ENCODE measurements around the gene COLEC12.

COLEC12 gene

DNA sequence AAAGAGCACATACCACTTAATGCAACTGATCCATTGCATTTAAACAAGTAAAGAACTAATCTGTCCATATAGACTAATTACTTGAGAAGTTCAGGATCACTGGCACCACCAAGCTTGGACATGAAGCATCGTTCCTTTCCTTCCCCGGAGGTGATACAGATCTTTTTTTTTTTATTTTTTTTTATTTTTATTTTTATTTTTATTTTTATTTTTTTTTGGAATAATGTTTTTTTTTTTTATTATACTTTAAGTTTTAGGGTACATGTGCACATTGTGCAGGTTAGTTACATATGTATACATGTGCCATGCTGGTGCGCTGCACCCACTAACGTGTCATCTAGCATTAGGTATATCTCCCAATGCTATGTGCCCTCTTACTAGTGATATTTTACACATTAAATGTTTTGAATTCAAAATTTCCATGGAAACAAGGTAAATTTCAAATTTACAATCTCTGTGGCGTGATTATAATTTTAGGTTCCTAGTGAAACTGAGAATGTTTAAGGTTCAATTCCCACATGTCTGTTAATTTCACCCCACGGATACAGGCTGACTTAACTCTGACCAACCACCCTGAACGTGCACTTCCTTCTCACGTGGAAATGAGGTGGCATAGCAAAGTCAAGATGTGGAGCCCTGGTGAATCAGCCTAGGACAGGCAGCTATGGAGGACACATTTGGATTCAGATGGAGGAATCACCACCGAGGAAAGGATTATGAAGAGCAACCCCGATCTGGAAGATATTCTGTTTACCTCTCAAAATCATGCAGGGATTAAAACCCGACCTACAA is 131.1 kb downstream of the COLEC12 start:
- TF ChIP-seq, protein P1, sequence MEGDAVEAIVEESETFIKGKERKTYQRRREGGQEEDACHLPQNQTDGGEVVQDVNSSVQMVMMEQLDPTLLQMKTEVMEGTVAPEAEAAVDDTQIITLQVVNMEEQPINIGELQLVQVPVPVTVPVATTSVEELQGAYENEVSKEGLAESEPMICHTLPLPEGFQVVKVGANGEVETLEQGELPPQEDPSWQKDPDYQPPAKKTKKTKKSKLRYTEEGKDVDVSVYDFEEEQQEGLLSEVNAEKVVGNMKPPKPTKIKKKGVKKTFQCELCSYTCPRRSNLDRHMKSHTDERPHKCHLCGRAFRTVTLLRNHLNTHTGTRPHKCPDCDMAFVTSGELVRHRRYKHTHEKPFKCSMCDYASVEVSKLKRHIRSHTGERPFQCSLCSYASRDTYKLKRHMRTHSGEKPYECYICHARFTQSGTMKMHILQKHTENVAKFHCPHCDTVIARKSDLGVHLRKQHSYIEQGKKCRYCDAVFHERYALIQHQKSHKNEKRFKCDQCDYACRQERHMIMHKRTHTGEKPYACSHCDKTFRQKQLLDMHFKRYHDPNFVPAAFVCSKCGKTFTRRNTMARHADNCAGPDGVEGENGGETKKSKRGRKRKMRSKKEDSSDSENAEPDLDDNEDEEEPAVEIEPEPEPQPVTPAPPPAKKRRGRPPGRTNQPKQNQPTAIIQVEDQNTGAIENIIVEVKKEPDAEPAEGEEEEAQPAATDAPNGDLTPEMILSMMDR (IDR thresholded peaks at IDR 0.05; ENCODE audit: insufficient read depth, low read depth, low read length, missing control alignments) = no peak
- H3K4me3 ChIP-seq (ENCODE audit: low read depth, low read length) = no peak overlapping the region
- no peak for DNase-seq (ENCODE audit: low read depth)

DNA sequence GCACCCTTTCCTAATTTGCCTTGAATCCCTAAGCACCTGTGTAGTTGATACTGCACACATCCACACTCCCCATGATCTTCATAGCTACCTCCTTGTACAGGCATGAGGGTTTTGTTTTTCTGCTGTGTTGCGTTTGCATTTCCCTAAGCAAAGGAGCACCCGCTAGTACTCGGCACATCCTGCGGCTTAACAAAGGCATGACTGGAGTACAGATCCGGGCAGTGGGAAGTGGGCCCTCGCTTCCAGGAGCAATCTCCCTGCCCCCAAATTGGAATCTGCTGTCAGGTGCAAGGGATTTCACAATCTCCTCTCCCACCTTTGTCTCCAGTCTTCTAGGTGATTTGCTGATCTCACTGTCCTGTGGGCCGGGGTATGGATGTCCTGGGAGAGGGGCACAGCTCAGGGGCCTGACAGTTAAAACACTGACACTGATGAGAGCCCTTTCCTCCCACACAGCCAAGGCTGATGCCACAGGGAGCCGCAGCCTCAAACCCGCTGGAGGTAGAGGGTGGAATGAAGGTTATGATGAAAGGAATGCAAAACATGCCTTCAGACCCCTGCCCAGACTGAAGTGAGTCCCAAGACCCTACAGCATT is 133.9 kb downstream of the COLEC12 start:
- TF ChIP-seq, protein P1 (IDR thresholded peaks at IDR 0.05; ENCODE audit: insufficient read depth, low read depth, low read length, missing control alignments) = no peak
- no peak for DNase-seq (ENCODE audit: low read depth)
- no peak overlapping the region for H3K4me3 ChIP-seq (ENCODE audit: low read depth, low read length)

DNA sequence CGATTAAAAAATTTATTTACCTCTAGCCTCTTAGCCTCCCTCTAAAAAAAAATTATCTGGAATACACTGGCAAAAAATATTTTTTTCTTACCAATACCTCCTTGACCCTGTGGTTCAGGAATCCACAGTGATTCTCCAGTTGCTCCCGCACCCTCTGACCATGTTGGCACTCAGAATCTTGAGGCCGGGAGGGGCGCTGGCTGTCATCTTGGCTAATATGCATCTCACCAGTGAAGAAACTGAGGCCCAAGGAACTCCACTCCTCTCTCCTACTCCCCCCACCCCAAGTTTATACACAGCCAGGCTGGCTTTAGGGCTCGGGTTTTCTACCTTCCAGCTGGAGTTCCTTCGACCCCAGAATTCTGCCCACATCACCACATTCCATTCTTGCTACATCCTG is 134.8 kb downstream of the COLEC12 start:
- no peak overlapping the region for H3K4me3 ChIP-seq (ENCODE audit: low read depth, low read length)
- TF ChIP-seq, protein P1 (IDR thresholded peaks at IDR 0.05; ENCODE audit: insufficient read depth, low read depth, low read length, missing control alignments) = no peak
- DNase-seq (ENCODE audit: low read depth) = no peak

DNA sequence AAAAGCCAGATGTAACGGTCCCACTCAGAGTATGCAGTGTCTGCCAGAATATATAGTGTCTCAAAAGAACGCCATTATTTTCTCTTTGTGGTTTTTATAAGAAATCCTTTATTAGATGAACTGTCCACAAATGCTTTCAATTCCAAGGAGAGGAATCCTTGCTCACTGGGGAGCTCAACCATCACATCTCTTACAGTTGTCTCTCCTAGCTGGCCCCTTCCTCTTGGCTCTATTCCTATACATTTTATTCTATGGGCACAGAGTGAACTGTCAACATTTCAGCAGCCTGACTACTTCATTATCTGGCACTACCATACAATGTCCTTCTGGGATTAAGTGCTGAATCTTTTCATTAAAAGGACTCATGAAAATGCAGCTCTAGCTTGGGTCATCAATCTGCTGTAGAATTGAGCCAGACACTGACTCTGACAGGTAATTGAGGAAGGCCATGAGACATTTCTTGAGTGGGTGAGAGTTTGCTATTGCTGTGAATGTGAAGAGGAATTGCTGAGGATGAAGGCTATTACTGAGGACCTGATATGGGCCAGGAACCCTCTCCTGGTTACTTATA is 136.2 kb downstream of the COLEC12 start:
- DNase-seq (ENCODE audit: low read depth) = no peak
- TF ChIP-seq, protein P1 (IDR thresholded peaks at IDR 0.05; ENCODE audit: insufficient read depth, low read depth, low read length, missing control alignments) = no peak
- H3K4me3 ChIP-seq (ENCODE audit: low read depth, low read length) = no peak overlapping the region

DNA sequence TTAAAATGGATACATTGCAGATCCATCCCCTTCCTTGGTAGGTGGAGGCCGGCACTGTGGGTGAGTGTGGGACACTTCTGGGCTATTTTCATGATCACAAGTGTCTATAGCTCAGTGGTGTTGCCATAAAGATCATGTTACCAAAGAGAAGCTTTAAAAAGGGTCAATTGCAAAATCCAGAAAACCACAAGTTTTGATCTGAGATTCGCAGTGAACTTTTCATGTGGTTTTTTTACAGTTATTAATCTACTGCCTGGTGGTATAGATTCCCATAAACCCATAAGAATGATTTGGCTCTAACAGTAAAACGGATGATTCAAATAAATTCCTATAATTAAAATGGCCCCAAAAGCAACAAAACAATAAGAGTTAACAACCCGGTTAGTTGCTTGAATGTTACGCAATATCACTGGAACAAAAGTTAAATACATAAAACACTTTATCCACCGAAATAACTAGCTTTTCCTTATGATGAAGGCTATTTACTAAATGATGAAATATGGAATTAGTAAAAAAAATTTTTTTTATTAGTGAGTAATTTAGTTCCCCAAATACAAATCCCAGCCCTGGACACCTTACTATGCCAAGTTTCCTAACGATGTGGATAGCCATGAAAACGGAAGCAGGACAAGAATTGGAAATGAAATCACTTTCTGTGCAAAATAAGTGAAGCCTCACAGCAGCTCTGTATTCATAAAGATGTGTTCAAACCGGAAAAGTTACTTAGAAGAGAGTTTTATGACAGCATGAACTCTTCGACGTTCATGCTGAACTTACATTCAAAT is 137.0 kb downstream of the COLEC12 start:
- DNase-seq (ENCODE audit: low read depth) = no peak
- H3K4me3 ChIP-seq (ENCODE audit: low read depth, low read length) = no peak overlapping the region
- TF ChIP-seq, protein P1 (IDR thresholded peaks at IDR 0.05; ENCODE audit: insufficient read depth, low read depth, low read length, missing control alignments) = no peak

DNA sequence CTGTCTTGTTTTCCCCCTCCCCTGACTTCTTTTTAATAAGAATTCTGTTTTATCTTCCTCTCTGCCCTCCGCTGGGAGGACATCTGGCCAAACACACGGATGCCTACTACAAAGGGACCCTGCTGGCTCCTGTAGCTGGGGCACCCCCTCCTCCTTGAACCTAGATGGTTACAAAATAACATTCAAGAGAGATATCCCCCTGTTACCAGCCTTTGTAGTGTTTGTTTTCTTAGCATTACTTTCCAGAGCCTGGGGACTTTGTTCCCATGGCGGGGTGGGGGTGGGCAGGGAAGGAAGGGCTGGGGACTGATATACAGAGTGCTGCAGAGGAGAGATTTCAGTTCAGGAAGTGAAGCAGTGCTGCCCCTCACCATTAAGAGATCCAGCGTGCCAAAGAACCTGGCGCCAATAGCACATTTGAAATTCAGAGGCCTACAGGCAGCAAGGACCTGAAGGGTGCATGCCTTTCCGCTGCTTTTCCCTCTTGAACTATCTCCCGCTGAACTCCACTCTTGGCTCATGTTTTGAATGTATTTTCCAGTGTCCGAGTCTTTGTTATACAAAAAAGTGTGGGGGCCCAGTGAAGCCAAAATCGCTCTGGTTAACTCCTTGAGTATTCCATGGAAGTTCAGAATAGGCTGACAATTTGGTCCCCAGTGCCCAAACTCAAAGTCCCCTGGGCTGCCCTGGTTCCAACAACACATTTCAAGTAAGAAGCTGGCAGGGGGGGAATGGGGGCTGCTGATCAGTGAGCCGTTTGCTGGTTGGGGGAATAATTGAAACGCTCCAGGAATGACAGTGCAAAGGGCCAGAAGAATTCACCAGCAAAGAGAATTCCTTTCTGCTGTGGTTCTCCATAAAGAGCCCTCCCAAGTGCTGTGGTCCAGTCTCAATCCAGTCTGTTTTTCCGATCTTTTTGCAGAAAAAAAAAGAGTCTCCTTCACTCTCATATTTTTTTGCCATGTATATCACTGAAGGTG is 137.9 kb downstream of the COLEC12 start:
- H3K4me3 ChIP-seq (ENCODE audit: low read depth, low read length) = no peak overlapping the region
- DNase-seq (ENCODE audit: low read depth) = no peak
- TF ChIP-seq, protein P1 (IDR thresholded peaks at IDR 0.05; ENCODE audit: insufficient read depth, low read depth, low read length, missing control alignments) = no peak

Measured in GM12865 (cell line).